ENCODE data around the gene HSPG2. TPM values are rescaled to one million over a fixed set of nuclear protein-coding genes. Genes with fewer than 3 reads are reported as not detected.

HSPG2 gene
- total and polyA plus RNA-seq, 10 of the 15 experiments (the other 5 are each of a cell fraction or from before 2014, with no cell fraction given) = 0.30 to 3.4 (median 0.73) TPM; not detected in 2

- TF ChIP-seq, protein P1, sequence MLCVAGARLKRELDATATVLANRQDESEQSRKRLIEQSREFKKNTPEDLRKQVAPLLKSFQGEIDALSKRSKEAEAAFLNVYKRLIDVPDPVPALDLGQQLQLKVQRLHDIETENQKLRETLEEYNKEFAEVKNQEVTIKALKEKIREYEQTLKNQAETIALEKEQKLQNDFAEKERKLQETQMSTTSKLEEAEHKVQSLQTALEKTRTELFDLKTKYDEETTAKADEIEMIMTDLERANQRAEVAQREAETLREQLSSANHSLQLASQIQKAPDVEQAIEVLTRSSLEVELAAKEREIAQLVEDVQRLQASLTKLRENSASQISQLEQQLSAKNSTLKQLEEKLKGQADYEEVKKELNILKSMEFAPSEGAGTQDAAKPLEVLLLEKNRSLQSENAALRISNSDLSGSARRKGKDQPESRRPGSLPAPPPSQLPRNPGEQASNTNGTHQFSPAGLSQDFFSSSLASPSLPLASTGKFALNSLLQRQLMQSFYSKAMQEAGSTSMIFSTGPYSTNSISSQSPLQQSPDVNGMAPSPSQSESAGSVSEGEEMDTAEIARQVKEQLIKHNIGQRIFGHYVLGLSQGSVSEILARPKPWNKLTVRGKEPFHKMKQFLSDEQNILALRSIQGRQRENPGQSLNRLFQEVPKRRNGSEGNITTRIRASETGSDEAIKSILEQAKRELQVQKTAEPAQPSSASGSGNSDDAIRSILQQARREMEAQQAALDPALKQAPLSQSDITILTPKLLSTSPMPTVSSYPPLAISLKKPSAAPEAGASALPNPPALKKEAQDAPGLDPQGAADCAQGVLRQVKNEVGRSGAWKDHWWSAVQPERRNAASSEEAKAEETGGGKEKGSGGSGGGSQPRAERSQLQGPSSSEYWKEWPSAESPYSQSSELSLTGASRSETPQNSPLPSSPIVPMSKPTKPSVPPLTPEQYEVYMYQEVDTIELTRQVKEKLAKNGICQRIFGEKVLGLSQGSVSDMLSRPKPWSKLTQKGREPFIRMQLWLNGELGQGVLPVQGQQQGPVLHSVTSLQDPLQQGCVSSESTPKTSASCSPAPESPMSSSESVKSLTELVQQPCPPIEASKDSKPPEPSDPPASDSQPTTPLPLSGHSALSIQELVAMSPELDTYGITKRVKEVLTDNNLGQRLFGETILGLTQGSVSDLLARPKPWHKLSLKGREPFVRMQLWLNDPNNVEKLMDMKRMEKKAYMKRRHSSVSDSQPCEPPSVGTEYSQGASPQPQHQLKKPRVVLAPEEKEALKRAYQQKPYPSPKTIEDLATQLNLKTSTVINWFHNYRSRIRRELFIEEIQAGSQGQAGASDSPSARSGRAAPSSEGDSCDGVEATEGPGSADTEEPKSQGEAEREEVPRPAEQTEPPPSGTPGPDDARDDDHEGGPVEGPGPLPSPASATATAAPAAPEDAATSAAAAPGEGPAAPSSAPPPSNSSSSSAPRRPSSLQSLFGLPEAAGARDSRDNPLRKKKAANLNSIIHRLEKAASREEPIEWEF (IDR thresholded peaks at IDR 0.05; ENCODE audit: insufficient replicate concordance, low read depth, low read length) = no peak
- no peak for TF ChIP-seq YY1 (IDR thresholded peaks at IDR 0.05; ENCODE audit: low read depth, low read length)
- TF ChIP-seq ZBED1 (IDR thresholded peaks at IDR 0.05; ENCODE audit: borderline replicate concordance) = no peak
- TF ChIP-seq KAT2A (conservative IDR thresholded peaks at IDR 0.05; ENCODE audit: control insufficient read depth, low read depth, low read length) = no peak
- TF ChIP-seq RUNX3 (IDR thresholded peaks at IDR 0.05; ENCODE audit: low read length) = no peak
- no peak for TF ChIP-seq SMAD5 (IDR thresholded peaks at IDR 0.05; ENCODE audit: low read depth)
- TF ChIP-seq IKZF2 (IDR thresholded peaks at IDR 0.05) = no peak
These were observed 161.0 kb downstream of the HSPG2 start (continued) for GRCh38 chr1:21775985-21776562.

DNA sequence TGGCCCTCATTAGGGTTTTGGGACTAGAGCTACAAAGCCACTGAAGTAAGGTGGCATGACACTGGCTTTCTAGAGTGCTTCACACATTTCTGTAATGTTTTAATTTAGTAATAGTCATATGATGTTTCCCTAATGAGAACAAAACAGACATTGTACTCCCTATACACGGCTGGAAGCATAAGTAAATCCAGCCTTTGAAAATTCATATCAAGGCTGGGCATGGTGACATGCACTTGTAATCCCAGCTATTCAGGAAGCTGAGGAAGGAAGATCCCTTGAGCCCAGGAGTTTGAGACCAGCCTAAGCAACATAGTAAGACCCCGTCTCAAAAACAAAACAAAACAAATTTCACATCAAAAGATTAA, 161.6 kb downstream of the HSPG2 start:
- DNase-seq (ENCODE audit: low read depth, low spot score) (no peak), ATAC-seq (no peak), FAIRE-seq (no peak)
- H3K9me3 ChIP-seq (replicated peaks; ENCODE audit: control insufficient read depth, insufficient read depth, low read length) = peaks cover 2% of the 10 kb centered on the region; the same call in 2 of the 3 replicates
- H4K20me1 ChIP-seq (ENCODE audit: control insufficient read depth, insufficient read depth) = no peaks in the 10 kb centered on the region
- BruUV-seq (replicated peaks) = no TSS peak
- no peak overlapping the region for H3K9ac ChIP-seq (ENCODE audit: control insufficient read depth, insufficient read depth, low read length)
- CTCF ChIA-PET = interaction anchor here (0.6 to 4.2 kb wide), 3 partner anchors 12 to 72 kb away, joined by 3 to 29 read pairs (median 3); no protein-coding TSS in a partner anchor
- H3K79me2 ChIP-seq (ENCODE audit: control insufficient read depth, insufficient read depth, low read length) = peaks cover 94% of the 10 kb centered on the region
- RAD21 ChIA-PET (ENCODE audit: unreplicated experiment) = interaction anchor here (0.7 to 1.8 kb wide), 3 partner anchors 9 to 112 kb away, joined by 3 to 15 read pairs (median 6); no protein-coding TSS in a partner anchor
- H2AFZ ChIP-seq (ENCODE audit: control insufficient read depth, low read depth, low read length) = no peak overlapping the region
- SMC1A ChIA-PET (ENCODE audit: uncharacterized antibody, unreplicated experiment) = interaction anchor here (1.2 to 7.5 kb wide), 2 partner anchors 12 to 28 kb away, joined by 3 to 100 read pairs; no protein-coding TSS in a partner anchor
- no peaks in the 10 kb centered on the region for H3K27me3 ChIP-seq (replicated peaks in 1 of 2; ENCODE audit: control insufficient read depth in 2 of 2, insufficient read depth in 2 of 2, low read length in 1 of 2)
- peaks cover 15% of the 10 kb centered on the region for H3K4me1 ChIP-seq (ENCODE audit: control insufficient read depth, insufficient read depth, low read length)
- in situ Hi-C loops (cut with MboI) (loop anchor here (25.0 kb wide), 1 partner anchor 1812 kb away; no protein-coding TSS in a partner anchor), intact Hi-C loops (cut with micrococcal nuclease; ENCODE audit: unreplicated experiment) (no loop called here)
- H3K4me3 ChIP-seq = no peak overlapping the region
- TF ChIP-seq HDAC2 (IDR thresholded peaks at IDR 0.05) (no peak), IKZF2 (IDR thresholded peaks at IDR 0.05) (peak in 1 of 2 experiments; percentile 15; a peak in 1 of 4 replicates)
- 35% methylated on average over 2 of the region's 2 CpGs for WGBS (ENCODE audit: insufficient coverage, insufficient replicate concordance, low lambda C conversion rate, missing lambda C conversion rate)
- peaks cover 0 to 3% of the 10 kb centered on the region in 2 experiments; a peak in 2 of 4 replicates for H3K36me3 ChIP-seq (ENCODE audit: control insufficient read depth in 2 of 2, insufficient read depth in 2 of 2, low read length in 1 of 2)
- POLR2A ChIA-PET = interaction anchor here (7.8 kb wide), 1 partner anchor 12 kb away, joined by 102 read pairs; no protein-coding TSS in a partner anchor
- H3K27ac ChIP-seq (ENCODE audit: control insufficient read depth, insufficient read depth) = peak overlapping the region; percentile 59
- H3K4me2 ChIP-seq (ENCODE audit: control insufficient read depth, insufficient read depth) = peak overlapping the region; percentile 56; the same call in 1 of the 2 replicates

All from GM12878 (cell line).